Spleen (tissue), 11 donors: Measurements from ENCODE around the gene MICALL2. TPM values are rescaled to one million over a fixed set of nuclear protein-coding genes. Genes with fewer than 3 reads are reported as not detected.

ENCODE experiments used
- DNase-seq: peaks from one replicate; pipeline ENCODE4 v3.0.0-alpha.2; 2020
- H3K27ac ChIP-seq, 8 donors: fragments of 200-600 bp; sonication (generic) in 7 of 8; 1 replicate in 4 of 8; 2 replicates in 4 of 8; pipeline versions ENCODE4 v1.5.0 to v1.8.0; 2016 to 2021; ENCODE audit warnings: inconsistent platforms in 4 of 8, mild to moderate bottlenecking in 4 of 8, moderate library complexity in 1 of 8
- H3K27me3 ChIP-seq, 7 donors: fragments of 200-600 bp; sonication (generic) in 6 of 7; replicated peaks in 1 of 7; 1 replicate in 4 of 7; 2 replicates in 3 of 7; pipeline versions ENCODE4 v1.5.0 to v1.8.0; 2016 to 2021; ENCODE audit warnings: inconsistent platforms in 3 of 7, mild to moderate bottlenecking in 1 of 7
- H3K36me3 ChIP-seq, 6 donors: fragments of 200-600 bp; sonication (generic) in 5 of 6; 1 replicate in 4 of 6; 2 replicates in 2 of 6; pipeline versions ENCODE4 v1.5.0 to v1.8.0; 2016 to 2021; ENCODE audit warnings: inconsistent platforms in 2 of 6
- H3K4me1 ChIP-seq, 6 donors: fragments of 200-600 bp; sonication (generic) in 5 of 6; 1 replicate in 3 of 6; 2 replicates in 3 of 6; pipeline versions ENCODE4 v1.5.0 to v1.8.0; 2016 to 2021; ENCODE audit warnings: inconsistent platforms in 3 of 6
- H3K4me3 ChIP-seq, 8 donors: fragments of 200-600 bp; sonication (generic) in 7 of 8; 1 replicate in 4 of 8; 2 replicates in 4 of 8; pipeline versions ENCODE4 v1.5.0 to v1.8.0; 2016 to 2021; ENCODE audit warnings: inconsistent platforms in 4 of 8, mild to moderate bottlenecking in 4 of 8, moderate library complexity in 2 of 8
- H3K9me3 ChIP-seq, 8 donors: fragments of 200-600 bp; sonication (generic) in 7 of 8; 1 replicate in 4 of 8; 2 replicates in 4 of 8; pipeline versions ENCODE4 v1.5.0 to v1.8.0; 2016 to 2021; ENCODE audit warnings: inconsistent platforms in 4 of 8
- POLR2A ChIP-seq, 3 donors: fragments of 450-650 bp; IDR thresholded peaks; one replicate each; pipeline ENCODE4 v1.5.1; 2017; ENCODE audit warnings: antibody characterized with exemption in 3 of 3, mild to moderate bottlenecking in 1 of 3
- POLR2AphosphoS5 ChIP-seq, 3 donors: sonication (generic); formaldehyde crosslinking; IDR thresholded peaks; one replicate each; pipeline ENCODE4 v1.5.1; 2017; ENCODE audit warnings: antibody characterized with exemption in 3 of 3
- WGBS, 5 donors: extraction: QIAGEN DNeasy Blood & Tissue Kit in 3 of 5; methylation state at CpG; one replicate each; pipeline versions ENCODE4 v1.1.5 to v1.1.7; 2013 to 2018; 5-methylcytosine and 5-hydroxymethylcytosine counted together
- intact Hi-C: fragments of 100-400 bp; cut with DNase I; formaldehyde crosslinking; loops from one replicate; pipeline ENCODE4 v1.15.0; 2023; ENCODE audit warnings: low total_unique reads
- polyA plus RNA-seq, 3 donors: library from polyadenylated mRNA; stranded (reverse); fragments of 200-250 nt; gene quantifications; one replicate each; pipeline ENCODE4 v1.2.1, GENCODE V29; 2013
- total RNA-seq, 7 donors: library from RNA; depleted of rRNA in 3 of 7; stranded (reverse); fragments of >200 nt in 3 of 7; fragmentation: NEBNext Ultra II Directional in 4 of 7; extraction: Animal tissue kit (Norgen Biotek cat#: 25700) in 4 of 7; gene quantifications; one replicate each; pipeline versions ENCODE4 v1.1.0 to v1.2.1, GENCODE V29; 2016 to 2021
- TF ChIP-seq, protein P1 (sequence below), 11 experiments: fragments of 200-600 bp in 7 of 11; fragments of 450-650 bp in 4 of 11; sonication (generic) in 4 of 11; IDR thresholded peaks in 8 of 11; conservative IDR thresholded peaks in 3 of 11; 1 replicate in 7 of 11; 2 replicates in 4 of 11; pipeline versions ENCODE4 v1.4.0 to v1.8.0; 2016 to 2021; ENCODE audit warnings: antibody characterized with exemption in 11 of 11, inconsistent platforms in 4 of 11, mild to moderate bottlenecking in 1 of 11
- donor health status: healthy with polysubstance abuse.
- donor health status: DM: no; HTN: no; CAD: no; lungs with moderate emphysema.
- donor health status: DM: no; HTN: no; CAD: no.
- donor health status: Bipolar disorder and iron deficiency.
- donor health status: healthy.
- donor health status: DM: no; HTN: no; CAD: no.
- donor health status: DM: yes; HTN: yes; CAD: no.

The MICALL2 gene
- total and polyA plus RNA-seq, 10 donors: 36.3 to 361 (median 96.7) TPM

DNA sequence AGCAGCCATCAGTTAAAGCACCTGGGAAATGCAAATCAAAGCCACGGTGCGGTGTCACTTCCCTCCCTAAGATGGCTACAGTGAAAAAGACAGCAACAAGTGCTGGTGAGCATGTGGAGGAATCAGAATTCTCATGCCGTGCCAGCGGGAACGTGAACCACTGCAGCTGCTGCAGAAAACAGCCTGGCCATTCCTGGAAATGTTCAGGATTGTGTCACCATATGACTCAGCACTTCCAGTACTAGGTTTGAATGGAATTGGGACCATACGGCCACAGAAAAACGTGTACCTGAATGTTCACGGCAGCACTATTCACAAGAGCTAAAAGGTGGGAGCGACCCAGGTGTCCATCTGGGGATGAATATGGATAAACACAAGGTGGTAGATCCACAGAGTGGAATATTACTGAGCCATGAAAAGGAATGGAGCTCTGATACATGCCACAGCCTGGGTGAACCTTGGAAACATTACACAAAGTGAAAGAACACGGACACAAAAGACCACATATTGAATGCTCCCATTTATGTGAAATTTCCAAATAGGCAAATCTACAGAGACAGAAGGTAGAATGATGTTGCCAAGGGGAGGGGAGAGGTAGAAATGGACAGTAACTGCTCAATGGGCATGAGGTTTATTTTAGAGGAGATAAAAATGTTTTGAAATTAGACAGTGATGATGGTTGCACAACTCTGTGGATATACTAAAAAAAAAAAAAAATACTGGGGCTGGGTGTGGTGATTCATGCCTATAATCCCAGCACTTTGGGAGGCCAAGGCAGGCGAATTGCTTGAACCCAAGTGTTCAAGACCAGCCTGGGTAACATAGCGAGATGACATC lies 61.6 kb downstream of the MICALL2 start:
- no peak overlapping the region for H3K4me3 ChIP-seq
- no peaks in the 10 kb centered on the region for H3K36me3 ChIP-seq
- DNase-seq: no peak
- no peaks in the 10 kb centered on the region for H3K4me1 ChIP-seq
- no peak overlapping the region for H3K27ac ChIP-seq
- H3K9me3 ChIP-seq: peaks cover 0 to 53% (median 24%) of the 10 kb centered on the region in 8 donors
- peaks cover 0 to 93% (median 19%) of the 10 kb centered on the region in 7 donors for H3K27me3 ChIP-seq
- TF ChIP-seq POLR2AphosphoS5 (IDR thresholded peaks at IDR 0.05) (no peak), POLR2A (IDR thresholded peaks at IDR 0.05) (no peak)
- TF ChIP-seq, protein P1, sequence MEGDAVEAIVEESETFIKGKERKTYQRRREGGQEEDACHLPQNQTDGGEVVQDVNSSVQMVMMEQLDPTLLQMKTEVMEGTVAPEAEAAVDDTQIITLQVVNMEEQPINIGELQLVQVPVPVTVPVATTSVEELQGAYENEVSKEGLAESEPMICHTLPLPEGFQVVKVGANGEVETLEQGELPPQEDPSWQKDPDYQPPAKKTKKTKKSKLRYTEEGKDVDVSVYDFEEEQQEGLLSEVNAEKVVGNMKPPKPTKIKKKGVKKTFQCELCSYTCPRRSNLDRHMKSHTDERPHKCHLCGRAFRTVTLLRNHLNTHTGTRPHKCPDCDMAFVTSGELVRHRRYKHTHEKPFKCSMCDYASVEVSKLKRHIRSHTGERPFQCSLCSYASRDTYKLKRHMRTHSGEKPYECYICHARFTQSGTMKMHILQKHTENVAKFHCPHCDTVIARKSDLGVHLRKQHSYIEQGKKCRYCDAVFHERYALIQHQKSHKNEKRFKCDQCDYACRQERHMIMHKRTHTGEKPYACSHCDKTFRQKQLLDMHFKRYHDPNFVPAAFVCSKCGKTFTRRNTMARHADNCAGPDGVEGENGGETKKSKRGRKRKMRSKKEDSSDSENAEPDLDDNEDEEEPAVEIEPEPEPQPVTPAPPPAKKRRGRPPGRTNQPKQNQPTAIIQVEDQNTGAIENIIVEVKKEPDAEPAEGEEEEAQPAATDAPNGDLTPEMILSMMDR (IDR thresholded peaks at IDR 0.05 in 8 of 11, conservative IDR thresholded peaks at IDR 0.05 in 3 of 11): no peak
- intact Hi-C loops: no loop called here
- 77 to 86% (median 81%) methylated on average over 12 of the region's 12 CpGs for WGBS, 5 donors

DNA sequence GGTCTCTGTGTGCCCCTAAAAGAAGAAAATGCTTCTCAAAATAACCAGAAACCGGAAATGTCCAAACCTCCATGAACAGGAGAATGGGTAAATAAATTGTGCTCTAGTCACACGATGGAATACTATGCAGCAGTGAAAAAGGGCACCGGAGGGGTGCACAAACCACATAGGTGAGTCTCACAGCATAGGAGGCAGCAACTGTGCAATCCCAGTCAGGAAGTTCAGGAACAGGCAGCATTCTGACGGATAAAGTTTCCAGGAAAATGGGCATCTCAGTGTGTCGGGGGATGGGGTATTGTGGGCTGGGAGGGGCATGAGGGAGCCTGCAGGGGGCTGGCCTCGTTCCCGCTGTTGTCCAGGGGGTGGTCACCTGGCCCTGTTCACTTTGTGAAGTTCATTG lies 63.1 kb downstream of the MICALL2 start:
- Histone ChIP-seq H3K27ac (no peak overlapping the region), H3K4me3 (no peak overlapping the region), H3K4me1 (no peaks in the 10 kb centered on the region), H3K9me3 (peaks cover 0 to 54% (median 25%) of the 10 kb centered on the region in 8 donors), H3K27me3 (peaks cover 0 to 90% (median 11%) of the 10 kb centered on the region in 7 donors), H3K36me3 (no peaks in the 10 kb centered on the region)
- no peak for DNase-seq
- 73 to 87% (median 80%) methylated on average over 7 of the region's 7 CpGs for WGBS, 5 donors
- intact Hi-C loops: no loop called here
- TF ChIP-seq POLR2AphosphoS5 (IDR thresholded peaks at IDR 0.05) (no peak), POLR2A (IDR thresholded peaks at IDR 0.05) (no peak)
- TF ChIP-seq, protein P1 (IDR thresholded peaks at IDR 0.05 in 8 of 11, conservative IDR thresholded peaks at IDR 0.05 in 3 of 11): no peak

DNA sequence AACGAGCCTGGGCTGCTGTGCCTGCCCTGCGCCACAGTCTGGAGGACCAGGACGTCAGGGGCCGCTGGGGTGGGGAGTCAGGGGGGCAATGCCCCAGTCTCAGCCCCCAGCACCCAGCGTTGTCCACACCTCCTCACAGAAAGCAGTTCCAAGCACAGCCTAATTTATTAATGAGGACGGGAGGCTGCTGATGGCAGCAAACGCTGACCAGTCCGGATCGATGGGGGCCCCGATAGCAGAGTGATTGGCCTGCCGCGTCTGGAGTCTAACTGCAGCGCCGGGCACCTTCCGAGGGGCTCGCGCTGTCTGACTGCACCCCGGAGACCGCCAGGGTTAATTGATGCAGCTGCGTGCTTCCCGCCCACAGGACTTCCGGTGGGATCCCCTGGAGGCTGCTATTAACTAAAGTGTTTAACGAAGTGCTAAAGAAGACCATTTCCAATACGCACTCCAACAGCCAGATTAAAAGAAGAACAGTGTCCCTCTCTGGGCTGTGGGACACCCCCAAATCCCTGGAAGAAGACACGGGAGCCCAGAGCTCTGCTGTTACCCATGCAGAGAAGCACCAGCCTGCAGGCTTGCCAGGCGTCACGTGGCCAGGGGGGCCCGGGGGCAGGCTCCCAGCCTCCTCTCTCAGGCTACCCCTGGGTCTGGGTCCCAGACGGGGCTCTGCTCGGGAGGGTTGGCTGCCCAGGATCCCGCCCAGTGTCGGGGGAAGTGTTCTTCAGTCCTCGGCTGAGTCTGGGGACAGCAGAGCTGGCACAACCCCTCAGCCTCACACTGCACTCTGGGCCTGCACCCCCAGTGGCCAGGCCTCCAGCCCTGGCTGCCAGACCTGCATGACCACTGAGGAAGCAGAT lies 63.8 kb downstream of the MICALL2 start:
- Histone ChIP-seq H3K9me3 (peaks cover 0 to 58% (median 26%) of the 10 kb centered on the region in 8 donors), H3K36me3 (no peaks in the 10 kb centered on the region), H3K27ac (no peak overlapping the region), H3K27me3 (peaks cover 0 to 88% (median 6%) of the 10 kb centered on the region in 7 donors), H3K4me1 (no peaks in the 10 kb centered on the region), H3K4me3 (no peak overlapping the region)
- DNase-seq: no peak
- 61 to 74% (median 66%) methylated on average over 15 to 33 of the region's 33 CpGs for WGBS, 5 donors
- intact Hi-C loops: no loop called here
- TF ChIP-seq, protein P1 (IDR thresholded peaks at IDR 0.05 in 8 of 11, conservative IDR thresholded peaks at IDR 0.05 in 3 of 11): no peak

DNA sequence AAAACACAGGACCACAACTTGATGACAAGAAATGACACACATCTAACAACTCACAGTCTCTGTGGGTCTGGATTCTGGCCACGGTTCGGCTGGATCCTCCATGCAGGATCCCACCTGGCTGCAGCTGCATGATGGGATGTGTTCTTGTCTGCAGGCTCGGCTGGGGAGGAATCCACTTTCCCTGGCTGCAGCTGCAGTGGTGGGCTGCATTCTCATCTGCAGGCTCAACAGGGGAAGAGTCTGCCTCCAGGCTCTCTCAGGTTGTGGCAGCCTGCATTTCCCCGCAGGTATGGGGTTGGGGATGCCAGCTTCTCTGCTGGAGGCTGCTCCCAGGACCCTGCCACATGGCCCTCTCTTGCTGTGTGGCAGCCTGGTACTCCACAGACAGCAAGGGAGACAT lies 64.9 kb downstream of the MICALL2 start:
- Histone ChIP-seq H3K4me1 (no peaks in the 10 kb centered on the region), H3K36me3 (no peaks in the 10 kb centered on the region), H3K27ac (no peak overlapping the region), H3K9me3 (peaks cover 0 to 58% (median 26%) of the 10 kb centered on the region in 8 donors), H3K27me3 (peaks cover 0 to 79% (median 0%) of the 10 kb centered on the region in 7 donors), H3K4me3 (no peak overlapping the region)
- DNase-seq: no peak
- intact Hi-C loops: no loop called here
- WGBS, 5 donors: 87 to 94% (median 89%) methylated on average over 2 to 4 of the region's 4 CpGs
- TF ChIP-seq POLR2A (IDR thresholded peaks at IDR 0.05) (no peak), POLR2AphosphoS5 (IDR thresholded peaks at IDR 0.05) (no peak)
- TF ChIP-seq, protein P1 (IDR thresholded peaks at IDR 0.05 in 8 of 11, conservative IDR thresholded peaks at IDR 0.05 in 3 of 11): no peak
